CD8-positive, alpha-beta memory T cell (primary cell): ENCODE measurements around the gene RTTN. TPM values are rescaled to one million over a fixed set of nuclear protein-coding genes. Genes with fewer than 3 reads are reported as not detected.

Source experiments
- CTCF ChIA-PET: fragments of 350-600 bp; sonication (Branson Sonifier 250); formaldehyde crosslinking; loops from one replicate; lab custom pipeline; 2021; ENCODE audit warnings: antibody characterized with exemption; lab: Charles Lee
- POLR2A ChIA-PET: fragments of 350-600 bp; sonication (Branson Sonifier 250); formaldehyde crosslinking; loops from one replicate; lab custom pipeline; 2021; ENCODE audit warnings: antibody characterized with exemption; lab: Charles Lee
- DNase-seq, 5 donors: peaks; one replicate each; pipeline versions ENCODE4 v3.0.0 to v3.0.0-alpha.2; 2020 to 2022; ENCODE audit warnings: mixed read lengths in 1 of 5
- H3K27ac ChIP-seq: one replicate; pipeline ENCODE4 v1.7.0; 2013; ENCODE audit warnings: low read depth, mild to moderate bottlenecking, low read length, moderate library complexity
- H3K27me3 ChIP-seq: 2 replicates; pipeline ENCODE4 v1.7.0; 2013; ENCODE audit warnings: low read length, mild to moderate bottlenecking; ENCODE audit not compliant: insufficient read depth, poor library complexity, severe bottlenecking
- H3K36me3 ChIP-seq: 2 replicates; pipeline ENCODE4 v1.7.0; 2013; ENCODE audit warnings: mild to moderate bottlenecking, low read length, moderate library complexity; ENCODE audit not compliant: insufficient read depth
- H3K4me1 ChIP-seq: 2 replicates; pipeline ENCODE4 v1.7.0; 2013; ENCODE audit warnings: mild to moderate bottlenecking, low read length, moderate library complexity; ENCODE audit not compliant: insufficient read depth
- H3K4me3 ChIP-seq: 2 replicates; pipeline ENCODE4 v1.7.0; 2013; ENCODE audit warnings: mild to moderate bottlenecking, low read length
- H3K9me3 ChIP-seq: 2 replicates; pipeline ENCODE4 v1.7.0; 2013; ENCODE audit warnings: mild to moderate bottlenecking, low read length
- H3K27ac Mint-ChIP-seq, 8 donors: one replicate each; pipeline ENCODE4 v1.8.0; 2020 to 2021; ENCODE audit warnings: mixed read lengths in 8 of 8, mild to moderate bottlenecking in 6 of 8, inconsistent platforms in 3 of 8, moderate library complexity in 3 of 8
- H3K27me3 Mint-ChIP-seq, 2 donors: one replicate each; pipeline ENCODE4 v1.8.0; 2020 to 2021; ENCODE audit warnings: mixed read lengths in 2 of 2, mild to moderate bottlenecking in 1 of 2, moderate library complexity in 1 of 2
- H3K36me3 Mint-ChIP-seq, 3 donors: one replicate each; pipeline ENCODE4 v1.8.0; 2020 to 2021; ENCODE audit warnings: mixed read lengths in 3 of 3, inconsistent platforms in 1 of 3, mild to moderate bottlenecking in 1 of 3
- H3K4me1 Mint-ChIP-seq, 3 donors: one replicate each; pipeline ENCODE4 v1.8.0; 2020 to 2021; ENCODE audit warnings: mixed read lengths in 3 of 3, inconsistent platforms in 1 of 3, mild to moderate bottlenecking in 1 of 3
- H3K4me3 Mint-ChIP-seq, 7 donors: one replicate each; pipeline ENCODE4 v1.8.0; 2020 to 2021; ENCODE audit warnings: mixed read lengths in 7 of 7, mild to moderate bottlenecking in 6 of 7, moderate library complexity in 4 of 7, inconsistent platforms in 2 of 7
- H3K9me3 Mint-ChIP-seq, 5 donors: one replicate each; pipeline ENCODE4 v1.8.0; 2020 to 2022; ENCODE audit warnings: mixed read lengths in 5 of 5, mild to moderate bottlenecking in 3 of 5, moderate library complexity in 2 of 5, inconsistent platforms in 1 of 5
- polyA plus RNA-seq: library from polyadenylated mRNA; unstranded; fragments of 300-500 nt; fragmentation: Illumina TruSeq; gene quantifications from one replicate; pipeline ENCODE4 v1.2.3, GENCODE V29; 2021
- total RNA-seq, 2 experiments: library from RNA; stranded (reverse); gene quantifications; one replicate each; pipeline ENCODE4 v1.2.3, GENCODE V29; 2021

RTTN gene
- total and polyA plus RNA-seq, 3 experiments from 2014 or later, result 3.2 to 26.6 (median 24.7) TPM

GRCh38 chr18:70220628-70221027 lies 15.1 kb upstream of the RTTN start:
- H3K27ac ChIP-seq, result no peak overlapping the region
- no peaks in the 10 kb centered on the region for H3K9me3 ChIP-seq
- no peak for DNase-seq
- no peaks in the 10 kb centered on the region for H3K27me3 ChIP-seq
- Mint-ChIP-seq H3K36me3 (no peaks in the 10 kb centered on the region), H3K27me3 (peaks cover 13 to 67% of the 10 kb centered on the region in 2 donors), H3K27ac (no peak overlapping the region), H3K9me3 (no peaks in the 10 kb centered on the region), H3K4me3 (no peak overlapping the region), H3K4me1 (no peaks in the 10 kb centered on the region)
- CTCF ChIA-PET, result no interaction called here
- POLR2A ChIA-PET, result no interaction called here
- no peaks in the 10 kb centered on the region for H3K36me3 ChIP-seq
- H3K4me3 ChIP-seq, result no peak overlapping the region
- no peaks in the 10 kb centered on the region for H3K4me1 ChIP-seq

DNA sequence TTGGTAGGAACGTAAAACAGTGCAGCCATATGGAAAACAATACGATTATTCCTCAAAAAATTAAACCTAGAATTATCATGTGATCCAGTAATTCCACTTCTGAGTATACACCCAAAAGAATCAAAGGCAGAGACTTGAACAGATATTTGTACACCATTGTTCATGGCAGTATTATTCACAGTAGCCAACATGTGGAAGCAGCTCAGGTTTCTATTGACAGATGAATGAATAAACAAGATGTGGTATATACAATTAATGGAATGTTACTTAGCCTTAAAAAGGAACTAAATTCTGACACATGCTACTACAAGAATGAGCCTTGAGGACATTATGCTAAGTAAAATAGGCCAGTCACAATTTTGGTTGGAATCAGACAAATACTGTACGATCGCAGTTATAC lies 14.2 kb upstream of the RTTN start:
- no peak overlapping the region for H3K4me3 Mint-ChIP-seq
- H3K4me1 Mint-ChIP-seq, result no peaks in the 10 kb centered on the region
- H3K27ac Mint-ChIP-seq, result no peak overlapping the region
- H3K27me3 Mint-ChIP-seq, result peaks cover 12 to 65% of the 10 kb centered on the region in 2 donors
- POLR2A ChIA-PET, result no interaction called here
- DNase-seq, result no peak
- H3K9me3 Mint-ChIP-seq, result no peaks in the 10 kb centered on the region
- H3K36me3 Mint-ChIP-seq, result no peaks in the 10 kb centered on the region
- Histone ChIP-seq H3K36me3 (no peaks in the 10 kb centered on the region), H3K27ac (no peak overlapping the region), H3K4me3 (no peak overlapping the region), H3K9me3 (no peaks in the 10 kb centered on the region), H3K27me3 (no peaks in the 10 kb centered on the region), H3K4me1 (no peaks in the 10 kb centered on the region)
- CTCF ChIA-PET, result no interaction called here

GRCh38 chr18:70216788-70217187 lies 11.3 kb upstream of the RTTN start:
- Mint-ChIP-seq H3K4me3 (no peak overlapping the region), H3K36me3 (no peaks in the 10 kb centered on the region), H3K4me1 (no peaks in the 10 kb centered on the region), H3K27me3 (peaks cover 23 to 61% of the 10 kb centered on the region in 2 donors), H3K27ac (peak overlapping the region in 1 of 8 donors; percentile 3), H3K9me3 (no peaks in the 10 kb centered on the region)
- DNase-seq, result no peak
- H3K27ac ChIP-seq, result no peak overlapping the region
- no peak overlapping the region for H3K4me3 ChIP-seq
- H3K27me3 ChIP-seq, result no peaks in the 10 kb centered on the region
- H3K9me3 ChIP-seq, result no peaks in the 10 kb centered on the region
- H3K4me1 ChIP-seq, result no peaks in the 10 kb centered on the region
- ChIA-PET CTCF (no interaction called here), POLR2A (no interaction called here)
- H3K36me3 ChIP-seq, result no peaks in the 10 kb centered on the region

GRCh38 chr18:70207181-70207580 lies 1.7 kb upstream of the RTTN start:
- no peak for DNase-seq
- Histone ChIP-seq H3K27me3 (no peaks in the 10 kb centered on the region), H3K4me1 (peaks cover 18% of the 10 kb centered on the region), H3K9me3 (no peaks in the 10 kb centered on the region), H3K27ac (no peak overlapping the region), H3K36me3 (no peaks in the 10 kb centered on the region), H3K4me3 (no peak overlapping the region)
- peaks cover 0 to 21% (median 1%) of the 10 kb centered on the region in 3 donors for H3K36me3 Mint-ChIP-seq
- peak overlapping the region in 1 of 7 donors; percentile 14 for H3K4me3 Mint-ChIP-seq
- H3K27me3 Mint-ChIP-seq, result peaks cover 7 to 20% of the 10 kb centered on the region in 2 donors
- peak overlapping the region in 1 of 8 donors; percentile 90 for H3K27ac Mint-ChIP-seq
- ChIA-PET CTCF (no interaction called here), POLR2A (no interaction called here)
- H3K9me3 Mint-ChIP-seq, result no peaks in the 10 kb centered on the region
- peaks cover 28 to 39% (median 29%) of the 10 kb centered on the region in 3 donors for H3K4me1 Mint-ChIP-seq

DNA sequence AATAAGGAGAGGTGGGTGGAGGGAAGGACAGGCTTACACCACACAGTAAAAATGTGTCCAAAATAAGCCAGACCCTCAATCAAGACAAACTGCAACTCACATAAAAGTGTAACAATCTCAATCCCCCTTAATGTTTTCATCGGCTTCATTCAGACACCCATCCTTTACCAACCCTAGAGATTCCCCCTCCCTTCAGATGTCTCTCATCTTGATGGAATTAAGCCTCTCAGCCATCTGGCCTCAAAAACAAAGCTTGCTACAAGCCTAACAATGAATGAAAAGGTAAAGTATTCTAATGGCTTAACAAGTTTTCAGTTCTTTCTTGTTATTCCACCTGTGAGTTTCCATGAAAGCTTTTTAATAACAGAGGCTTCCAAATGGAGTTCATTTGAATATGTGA lies 5.2 kb downstream of the RTTN start:
- Mint-ChIP-seq H3K27ac (no peak overlapping the region), H3K4me3 (peak overlapping the region in 1 of 7 donors; percentile 35), H3K4me1 (peaks cover 15 to 28% (median 20%) of the 10 kb centered on the region in 3 donors), H3K9me3 (no peaks in the 10 kb centered on the region), H3K27me3 (no peaks in the 10 kb centered on the region), H3K36me3 (peaks cover 4 to 76% (median 11%) of the 10 kb centered on the region in 3 donors)
- H3K4me3 ChIP-seq, result no peak overlapping the region
- no peaks in the 10 kb centered on the region for H3K9me3 ChIP-seq
- peaks cover 10% of the 10 kb centered on the region for H3K4me1 ChIP-seq
- POLR2A ChIA-PET, result no interaction called here
- no peak for DNase-seq
- CTCF ChIA-PET, result no interaction called here
- H3K27me3 ChIP-seq, result no peaks in the 10 kb centered on the region
- no peak overlapping the region for H3K27ac ChIP-seq
- peaks cover 18% of the 10 kb centered on the region for H3K36me3 ChIP-seq

- Histone ChIP-seq H3K9me3 (no peaks in the 10 kb centered on the region), H3K36me3 (peaks cover 21% of the 10 kb centered on the region), H3K4me3 (no peak overlapping the region), H3K27me3 (no peaks in the 10 kb centered on the region), H3K27ac (no peak overlapping the region), H3K4me1 (no peaks in the 10 kb centered on the region)
- POLR2A ChIA-PET, result no interaction called here
- Mint-ChIP-seq H3K4me3 (no peak overlapping the region), H3K27ac (peak overlapping the region in 1 of 8 donors; percentile 56), H3K4me1 (peaks cover 6 to 13% (median 7%) of the 10 kb centered on the region in 3 donors), H3K27me3 (no peaks in the 10 kb centered on the region), H3K36me3 (peaks cover 8 to 89% (median 13%) of the 10 kb centered on the region in 3 donors), H3K9me3 (no peaks in the 10 kb centered on the region)
- DNase-seq, result no peak
- CTCF ChIA-PET, result interaction anchor here (1.6 kb wide), 1 partner anchor 258 kb away, joined by 3 read pairs; no protein-coding TSS in a partner anchor
Measured at GRCh38 chr18:70197844-70198243, 7.6 kb downstream of the RTTN start.

GRCh38 chr18:70197026-70197425 lies 8.5 kb downstream of the RTTN start:
- Mint-ChIP-seq H3K4me3 (no peak overlapping the region), H3K9me3 (no peaks in the 10 kb centered on the region), H3K27ac (no peak overlapping the region), H3K4me1 (peaks cover 2 to 7% (median 6%) of the 10 kb centered on the region in 3 donors), H3K27me3 (no peaks in the 10 kb centered on the region), H3K36me3 (peaks cover 5 to 88% (median 14%) of the 10 kb centered on the region in 3 donors)
- H3K9me3 ChIP-seq, result no peaks in the 10 kb centered on the region
- peaks cover 21% of the 10 kb centered on the region for H3K36me3 ChIP-seq
- no peaks in the 10 kb centered on the region for H3K4me1 ChIP-seq
- ChIA-PET POLR2A (no interaction called here), CTCF (interaction anchor here (1.0 to 1.6 kb wide), 2 partner anchors 237 to 259 kb away, joined by 3 read pairs; no protein-coding TSS in a partner anchor)
- no peaks in the 10 kb centered on the region for H3K27me3 ChIP-seq
- H3K4me3 ChIP-seq, result no peak overlapping the region
- no peak overlapping the region for H3K27ac ChIP-seq
- no peak for DNase-seq

GRCh38 chr18:70195852-70196434 lies 9.5 kb downstream of the RTTN start:
- Mint-ChIP-seq H3K4me1 (peaks cover 1 to 7% (median 5%) of the 10 kb centered on the region in 3 donors), H3K27ac (no peak overlapping the region), H3K36me3 (peaks cover 4 to 92% (median 14%) of the 10 kb centered on the region in 3 donors), H3K9me3 (no peaks in the 10 kb centered on the region), H3K4me3 (no peak overlapping the region), H3K27me3 (no peaks in the 10 kb centered on the region)
- Histone ChIP-seq H3K9me3 (no peaks in the 10 kb centered on the region), H3K4me1 (no peaks in the 10 kb centered on the region), H3K36me3 (peaks cover 29% of the 10 kb centered on the region), H3K4me3 (no peak overlapping the region), H3K27ac (no peak overlapping the region), H3K27me3 (no peaks in the 10 kb centered on the region)
- DNase-seq, result no peak
- ChIA-PET POLR2A (no interaction called here), CTCF (interaction anchor here (0.7 to 2.1 kb wide), 5 partner anchors 8 to 238 kb away, joined by 3 to 9 read pairs (median 3); no protein-coding TSS in a partner anchor)
